RCC 7860 (cell line): ENCODE data around the gene LGALS3BP.
A peak's percentile ranks its signal among the peaks of the same experiment; 100 is the strongest.
"Not testable (repeated sequence)": the region's sequence is repeated elsewhere in the genome, so short reads cannot be mapped to it uniquely, and the experiment has no call there.

Experiments
- DNase-seq: peaks from one replicate; pipeline ENCODE4 v3.0.0-alpha.2; 2015; ENCODE audit warnings: low spot score
- FAIRE-seq: peaks from 2 replicates; lab custom pipeline; 2012; peaks lifted over from hg19 to GRCh38; lab: Jason Lieb, UNC

LGALS3BP gene

DNA sequence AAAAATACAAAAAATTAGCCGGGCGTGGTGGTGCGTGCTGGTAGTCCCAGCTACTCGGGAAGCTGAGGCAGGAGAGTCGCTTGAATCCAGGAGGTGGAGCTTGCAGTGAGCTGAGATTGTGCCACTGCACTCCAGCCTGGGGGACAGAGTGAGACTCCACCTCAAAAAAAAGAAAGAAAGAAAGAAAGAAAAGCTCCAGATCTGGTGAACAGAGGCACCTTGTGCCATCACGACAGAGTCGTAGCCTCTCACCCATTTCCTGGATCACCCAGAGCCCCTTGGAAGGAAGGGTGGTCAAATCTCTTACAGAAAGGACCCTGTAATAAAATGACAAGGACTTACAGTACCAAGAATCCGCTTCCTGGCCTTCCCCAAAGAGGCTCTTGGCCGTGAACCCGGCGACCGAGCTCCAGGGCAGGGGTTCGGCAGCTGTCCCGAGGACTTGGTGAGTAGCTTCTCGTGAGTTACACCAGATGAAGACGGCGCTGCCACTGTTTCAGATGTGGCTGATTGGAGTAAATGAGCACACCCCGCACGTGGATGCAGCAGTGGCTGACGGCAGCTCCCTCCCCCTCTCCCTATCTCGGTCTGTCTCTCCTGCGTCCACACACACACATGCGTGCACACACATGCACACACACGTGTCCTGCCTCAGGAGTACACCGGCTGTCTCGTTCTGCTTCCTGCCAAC is 13.5 kb downstream of the LGALS3BP start:
- DNase-seq (no peak), FAIRE-seq (no peak)

DNA sequence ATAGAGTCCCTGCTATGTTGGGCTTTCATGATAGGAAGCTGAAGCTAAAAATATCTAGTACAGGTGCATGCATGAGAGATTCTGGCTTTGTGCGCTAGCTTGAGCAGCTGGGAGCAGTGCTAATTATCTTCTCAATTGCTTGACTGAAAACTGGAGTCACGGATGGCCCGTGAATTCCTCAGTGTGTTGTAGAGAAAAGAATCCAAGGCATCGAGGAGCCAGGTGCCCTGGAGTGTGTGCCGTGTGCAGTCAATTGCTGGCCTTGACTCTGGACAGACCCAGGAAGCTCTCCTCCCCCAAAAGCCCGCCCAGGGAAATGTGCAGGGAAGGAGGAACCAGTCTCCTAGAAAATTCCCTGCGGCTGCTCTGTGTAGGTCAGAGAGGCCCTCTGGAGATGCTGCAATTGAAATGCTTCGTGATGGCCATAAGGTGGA is 14.2 kb downstream of the LGALS3BP start:
- DNase-seq = no peak
- FAIRE-seq = no peak

DNA sequence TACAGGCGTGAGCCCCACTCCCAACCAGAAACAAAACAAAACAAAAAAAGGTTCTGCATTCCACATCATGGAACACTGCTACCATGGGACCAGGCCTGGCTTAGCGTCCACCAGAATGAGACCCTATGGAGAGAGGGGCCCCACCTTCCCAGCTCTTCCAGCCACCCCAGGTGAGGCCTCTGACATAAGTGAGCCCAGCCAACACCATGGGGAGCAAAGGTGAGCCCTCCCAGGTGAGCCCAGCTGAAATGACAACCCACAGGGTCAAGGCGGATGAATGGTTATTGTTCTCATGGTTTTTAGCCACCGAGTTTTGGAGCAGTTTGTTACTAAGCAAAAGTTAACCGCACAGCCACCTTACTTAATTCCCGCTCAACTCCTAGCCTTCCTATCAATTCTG is 16.3 kb downstream of the LGALS3BP start:
- no peak for DNase-seq
- no peak for FAIRE-seq

DNA sequence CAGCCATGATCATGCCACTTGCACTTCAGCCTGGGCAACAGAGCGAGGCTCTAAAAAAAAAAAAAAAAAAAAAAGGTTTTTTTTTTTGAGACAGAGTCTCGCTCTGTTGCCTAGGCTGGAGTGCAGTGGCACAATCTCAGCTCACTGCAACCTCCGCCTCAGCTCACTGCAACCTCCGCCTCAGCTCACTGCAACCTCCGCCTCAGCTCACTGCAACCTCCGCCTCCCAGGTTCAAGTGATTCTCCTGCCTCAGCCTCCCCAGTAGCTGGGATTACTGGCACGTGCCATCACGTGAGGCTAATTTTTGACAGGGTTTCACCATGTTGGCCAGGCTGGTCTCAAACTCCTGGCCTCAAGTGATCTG is 16.8 kb downstream of the LGALS3BP start:
- not testable (repeated sequence) for DNase-seq, FAIRE-seq

DNA sequence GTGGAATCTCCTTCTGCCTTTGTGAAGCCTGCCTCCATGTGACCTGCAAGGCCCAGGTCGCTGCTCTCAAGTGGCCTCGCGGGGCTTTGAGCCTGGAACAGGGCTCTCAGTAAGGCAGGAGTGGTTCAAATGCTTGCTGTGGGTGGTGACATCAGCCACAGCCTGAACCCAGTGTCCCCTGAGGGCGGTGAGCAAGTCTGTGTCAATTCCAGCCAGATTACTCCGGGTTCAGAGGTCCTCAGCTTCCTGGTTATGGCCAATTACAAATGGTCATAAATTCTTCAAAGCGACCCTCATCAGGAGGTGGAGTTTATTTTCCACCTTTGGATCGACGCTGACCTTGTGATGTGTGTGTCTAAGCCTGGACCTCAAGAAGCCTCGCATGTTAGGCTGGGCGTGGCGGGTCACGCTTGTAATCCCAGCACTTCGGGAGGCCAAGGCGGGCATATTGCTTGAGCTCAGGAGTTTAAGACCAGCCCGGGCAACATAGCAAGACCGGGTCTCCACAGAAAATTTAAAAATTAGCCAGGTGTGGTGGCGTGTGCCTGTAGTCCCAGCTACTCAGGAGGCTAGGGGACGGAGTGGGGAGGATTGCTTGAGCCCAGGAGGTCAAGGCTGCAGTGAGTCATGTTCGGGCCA is 17.3 kb downstream of the LGALS3BP start:
- DNase-seq (peak; percentile 26), FAIRE-seq (no peak)

DNA sequence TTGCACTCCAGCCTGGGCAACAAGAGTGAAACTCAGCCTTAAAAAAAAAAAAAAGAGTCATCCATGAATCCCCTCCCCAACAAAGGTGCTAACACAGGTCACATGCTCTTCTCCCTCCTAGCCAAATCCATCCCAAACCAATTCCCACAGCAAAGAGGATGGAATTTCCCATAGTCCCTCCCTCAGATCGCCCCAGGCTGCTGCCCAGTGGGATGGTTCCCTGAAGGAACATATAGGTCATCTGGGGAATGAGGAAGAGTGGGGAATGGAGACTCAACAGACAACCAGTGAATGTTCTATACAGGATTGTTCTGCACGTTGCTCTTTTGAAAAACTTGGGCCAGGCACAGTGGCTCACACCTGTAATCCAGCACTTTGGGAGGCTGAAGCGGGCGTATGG is 18.2 kb downstream of the LGALS3BP start:
- no peak for DNase-seq
- no peak for FAIRE-seq

DNA sequence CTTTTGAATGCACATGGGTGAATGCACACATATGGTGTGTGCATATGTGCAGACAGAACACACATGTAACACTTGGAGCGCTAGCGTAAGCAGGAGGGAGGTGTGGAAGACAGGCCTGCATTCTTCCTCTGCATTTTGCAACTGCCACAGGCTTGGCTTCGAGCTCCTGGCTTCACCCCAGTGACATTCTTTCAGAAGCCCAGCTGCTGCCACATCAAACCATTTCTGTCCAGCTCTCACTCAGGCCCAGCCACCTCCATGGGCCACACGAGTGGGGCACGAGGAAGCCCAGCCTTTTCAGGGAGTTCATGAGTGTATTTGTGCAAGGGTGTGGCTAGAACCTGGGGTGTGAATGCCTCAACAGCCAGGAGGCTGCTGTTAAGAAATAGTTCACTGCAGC is 18.8 kb downstream of the LGALS3BP start:
- no peak for DNase-seq
- no peak for FAIRE-seq

DNA sequence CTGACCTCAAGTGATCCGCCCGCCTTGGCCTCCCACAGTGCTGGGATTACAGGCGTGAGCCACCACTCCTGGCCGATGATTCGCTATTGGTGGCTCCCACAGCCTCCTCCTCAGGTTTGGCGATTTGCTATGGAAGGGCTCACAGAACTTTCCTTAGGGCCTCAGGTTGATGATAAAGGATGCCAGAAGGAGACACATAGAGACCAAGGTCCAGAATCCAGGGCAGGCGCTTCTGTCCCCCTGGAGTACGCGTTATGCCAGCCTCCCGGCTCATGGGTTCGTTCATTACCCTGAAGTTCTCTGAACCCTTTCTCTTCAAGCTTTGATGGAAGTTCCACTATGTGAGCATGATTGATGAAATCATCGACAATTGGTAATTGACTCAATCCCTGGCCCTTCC is 19.9 kb downstream of the LGALS3BP start:
- DNase-seq (no peak), FAIRE-seq (no peak)

DNA sequence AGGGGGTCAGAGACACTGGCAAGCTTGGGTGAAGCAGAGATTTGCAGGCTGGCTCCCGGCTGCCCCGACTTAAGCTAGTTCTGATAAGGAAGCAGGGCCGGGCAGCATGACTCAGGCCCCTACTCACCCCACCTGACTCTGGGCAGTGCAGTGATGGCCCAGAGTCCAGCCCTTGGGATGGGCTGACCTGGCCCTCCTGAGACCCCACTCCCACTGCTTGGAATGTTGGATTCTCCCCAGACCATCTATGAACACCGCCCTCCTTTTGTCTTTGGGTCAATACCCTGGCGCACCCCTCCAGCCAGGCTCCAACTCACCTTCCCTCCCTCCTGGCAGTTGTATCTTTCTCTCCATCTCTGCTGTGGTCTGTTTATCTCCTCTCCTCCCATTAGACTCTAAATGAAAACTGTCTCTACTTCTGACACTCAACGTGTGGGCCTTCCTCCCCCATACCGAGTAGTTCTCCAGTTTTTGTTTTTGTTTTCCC is 21.0 kb downstream of the LGALS3BP start:
- DNase-seq (peak; percentile 20), FAIRE-seq (no peak)

DNA sequence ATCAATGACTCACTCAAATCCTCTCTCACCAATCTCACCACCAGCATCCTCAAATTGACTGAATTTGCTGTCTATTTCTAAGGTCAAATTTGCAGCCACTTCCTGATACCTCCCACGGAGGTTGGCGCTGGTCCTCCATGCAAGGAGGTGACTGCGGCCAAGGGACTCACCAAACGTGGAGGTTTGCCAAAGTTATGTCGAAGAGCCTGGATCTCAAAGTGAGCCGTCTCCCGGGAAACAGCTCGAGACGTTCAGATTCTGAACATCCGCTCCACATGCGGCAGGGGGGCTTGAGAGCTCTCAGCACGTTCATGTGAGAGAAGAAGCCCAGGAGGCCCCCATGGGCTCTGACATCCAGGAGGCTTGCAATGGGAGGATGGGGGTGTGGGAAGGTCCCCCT is 22.6 kb downstream of the LGALS3BP start:
- FAIRE-seq (peak; percentile 7), DNase-seq (peak; percentile 51)

DNA sequence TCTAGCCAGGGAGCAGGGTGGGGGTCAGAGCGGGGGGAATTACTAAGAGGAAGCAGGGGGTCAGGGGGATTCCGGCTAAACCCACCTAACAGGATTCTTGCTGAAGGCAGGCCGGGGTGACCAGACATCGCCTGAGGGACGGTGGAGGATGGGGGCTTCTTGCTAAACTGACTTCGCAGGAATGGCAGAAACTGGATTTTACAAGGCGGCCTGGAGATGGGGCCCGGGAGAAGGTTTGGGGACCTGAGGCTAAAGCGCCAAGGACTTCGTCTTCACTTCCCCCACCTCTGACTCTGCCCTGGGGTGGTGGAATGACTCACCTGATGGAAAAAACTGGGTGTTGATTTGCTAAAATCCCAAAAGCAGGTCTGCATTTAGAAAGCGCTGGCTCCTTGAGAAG is 23.5 kb downstream of the LGALS3BP start:
- DNase-seq (no peak), FAIRE-seq (no peak)

DNA sequence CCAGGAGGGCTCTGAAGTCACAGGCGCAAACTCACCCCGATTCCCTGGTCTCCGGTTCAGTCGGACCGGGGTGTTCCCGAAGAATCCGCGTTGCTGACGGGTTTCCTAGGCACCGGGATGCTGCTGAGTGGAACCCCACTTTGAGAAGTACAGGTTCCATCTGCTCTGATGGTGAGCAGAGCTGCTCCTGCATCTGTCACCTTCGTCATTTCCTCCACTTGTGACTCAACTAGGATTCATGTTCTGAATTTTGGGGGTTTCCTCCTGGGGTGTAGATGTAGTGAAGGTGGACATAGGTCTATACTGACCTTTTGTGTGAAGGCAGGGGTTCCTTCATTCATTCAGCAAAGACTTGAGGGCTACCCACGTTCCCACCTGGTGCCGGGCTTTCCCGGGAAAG is 25.0 kb downstream of the LGALS3BP start:
- FAIRE-seq (no peak), DNase-seq (no peak)

DNA sequence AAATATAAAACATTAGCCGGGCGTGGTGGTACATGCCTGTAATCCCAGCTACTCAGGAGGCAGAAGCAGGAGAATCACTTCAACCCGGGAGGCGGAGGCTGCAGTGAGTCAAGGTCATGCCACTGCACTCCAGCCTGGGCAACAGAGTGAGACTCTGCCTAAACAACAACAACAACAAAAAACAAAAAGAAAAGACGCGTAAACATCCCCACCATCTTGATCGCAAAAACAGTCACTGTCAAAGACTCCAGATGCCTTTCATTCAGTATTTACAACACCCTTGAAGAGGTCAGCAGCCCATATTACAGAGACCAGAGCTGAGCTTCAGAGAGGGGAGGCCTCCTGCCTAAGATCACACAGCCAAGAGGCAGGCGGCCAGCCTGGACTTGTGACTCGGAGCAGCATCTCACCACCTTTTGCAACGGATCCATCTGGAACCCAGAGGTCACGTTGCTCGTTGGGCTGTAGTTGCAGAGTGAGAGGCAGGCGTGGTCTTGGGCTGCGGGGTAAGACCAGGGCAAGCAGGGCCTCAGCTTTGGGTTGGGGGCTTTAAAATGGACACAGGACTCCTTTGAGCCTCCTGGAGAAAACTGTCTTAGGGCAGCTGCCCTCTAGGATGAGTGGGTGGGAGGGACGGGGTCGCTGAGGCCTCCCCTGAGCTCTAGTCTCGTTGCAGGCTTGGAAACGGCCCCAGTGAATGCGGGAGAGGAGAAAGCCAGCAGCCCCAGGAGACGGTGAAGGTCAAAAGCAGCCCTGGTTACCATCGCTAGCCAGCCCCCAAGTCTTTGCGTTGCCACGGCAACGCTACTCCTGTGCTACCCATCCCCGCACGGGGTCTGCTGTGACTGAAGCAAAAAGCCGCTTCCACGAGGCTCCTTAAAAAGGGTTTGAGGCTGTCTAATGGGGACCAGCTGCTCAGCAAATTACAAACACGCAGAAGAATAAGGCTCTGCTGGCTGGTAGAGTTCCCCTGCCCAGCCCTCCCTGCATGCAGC is 26.1 kb downstream of the LGALS3BP start:
- no peak for FAIRE-seq
- DNase-seq = no peak

DNA sequence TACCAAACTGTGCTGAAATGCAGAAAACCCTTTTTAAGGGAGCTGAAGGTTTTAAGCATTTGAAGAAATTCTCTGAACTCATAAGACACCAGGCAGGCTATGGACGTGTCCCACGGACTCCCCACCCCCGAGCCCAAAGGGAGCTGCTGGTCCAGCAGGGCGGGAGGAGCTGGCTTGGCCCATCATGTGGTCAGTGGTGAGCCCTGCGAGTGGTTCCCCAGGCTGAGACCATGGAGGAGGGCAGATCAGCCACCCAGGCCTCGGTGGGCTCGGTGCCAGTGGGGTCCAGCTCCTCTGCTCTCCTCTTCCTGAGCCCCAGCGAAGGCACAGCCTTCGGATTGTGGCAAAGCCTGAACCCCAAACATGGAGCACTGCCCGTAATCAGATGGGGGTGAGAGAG is 27.0 kb downstream of the LGALS3BP start:
- no peak for DNase-seq
- FAIRE-seq = no peak

DNA sequence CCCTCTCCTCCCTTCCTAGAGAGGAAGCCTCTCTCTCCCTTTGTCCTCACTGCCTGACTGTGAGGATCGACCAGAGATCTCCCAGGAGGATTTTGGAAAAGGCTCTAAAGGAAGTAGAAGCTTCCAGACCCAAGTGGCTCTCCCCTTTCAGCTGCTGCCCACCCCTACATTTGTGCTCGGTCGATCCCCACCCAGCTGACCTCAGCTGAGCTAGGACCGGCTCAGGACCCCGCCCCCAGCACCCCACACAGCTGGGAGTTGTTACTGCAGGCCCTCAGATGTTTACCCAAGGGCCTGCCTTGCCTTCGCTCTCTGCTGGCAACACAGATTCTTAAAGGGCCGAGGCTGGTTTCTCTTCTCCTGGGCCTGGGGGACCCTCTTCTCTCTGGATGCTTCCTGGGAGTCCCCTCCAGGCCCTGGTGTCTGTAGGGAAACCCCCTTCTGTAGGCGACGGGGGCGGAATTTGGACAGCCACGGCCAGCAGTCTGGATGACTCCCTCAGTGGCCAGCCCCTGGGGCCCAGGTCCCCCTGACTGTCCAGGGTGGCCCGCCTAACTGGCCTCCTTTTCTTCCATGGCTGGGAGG is 27.7 kb downstream of the LGALS3BP start:
- FAIRE-seq (no peak), DNase-seq (no peak)

DNA sequence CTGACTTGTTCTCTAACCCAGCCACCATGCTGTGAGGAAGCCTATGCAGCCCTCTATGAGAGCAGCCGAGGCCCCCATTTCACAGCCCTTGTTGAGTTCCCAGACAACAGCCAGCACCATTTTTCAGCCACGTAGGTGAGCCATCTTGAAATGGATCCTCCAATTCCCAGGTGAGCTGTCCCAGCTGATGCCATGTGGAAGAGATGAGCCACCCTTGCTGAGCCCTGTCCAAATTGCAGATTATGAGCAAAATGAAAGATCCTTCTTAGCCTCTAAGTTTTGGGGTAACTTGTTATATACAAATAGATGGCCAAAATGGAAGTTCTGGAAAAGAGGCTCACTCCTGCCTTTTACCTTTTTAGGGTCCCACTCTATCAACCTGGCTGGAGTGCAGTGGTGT is 28.9 kb downstream of the LGALS3BP start:
- FAIRE-seq (no peak), DNase-seq (no peak)

DNA sequence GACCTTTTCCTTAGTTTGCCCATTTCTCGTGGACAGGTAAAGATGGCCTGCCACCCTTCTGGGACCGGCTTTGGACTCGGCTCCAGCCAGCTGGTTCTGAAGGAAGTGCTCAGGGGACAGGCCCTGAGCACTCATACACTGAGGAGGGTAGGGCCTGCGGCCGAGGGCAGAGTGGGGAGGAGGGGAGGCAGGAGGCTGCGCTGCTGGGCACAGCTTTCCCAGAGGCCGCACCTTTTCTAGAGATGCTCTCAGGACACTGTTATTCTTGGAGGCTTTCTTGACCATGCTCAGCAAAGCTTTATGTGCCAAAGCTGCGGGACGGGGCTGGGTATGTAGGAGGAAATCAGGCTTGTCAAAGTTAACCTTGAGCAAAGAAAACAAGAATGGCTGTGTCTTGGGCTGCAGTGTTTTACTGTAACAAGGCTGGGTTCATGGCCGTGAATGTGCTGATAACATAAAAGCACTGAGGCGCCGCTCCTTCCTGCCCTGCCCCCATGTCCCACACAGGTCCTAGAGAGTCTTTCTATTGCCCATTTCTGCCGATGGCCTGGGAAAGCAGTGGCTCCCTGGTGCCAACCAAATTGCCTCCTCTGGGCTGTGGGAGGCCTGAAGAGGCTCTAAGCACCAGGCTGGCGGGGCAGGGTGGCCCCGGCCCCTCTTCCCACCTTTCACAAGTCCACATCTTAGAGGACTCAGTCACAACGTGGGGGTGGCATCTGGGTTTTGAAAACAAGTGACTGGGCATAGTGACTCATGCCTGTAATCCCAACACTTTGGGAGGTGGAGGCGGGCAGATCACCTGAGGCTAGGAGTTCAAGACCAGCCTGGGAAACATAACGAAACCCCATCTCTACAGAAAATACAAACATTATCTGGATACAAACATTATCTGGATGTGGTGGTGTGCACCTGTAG is 32.2 kb downstream of the LGALS3BP start:
- no peak for FAIRE-seq
- DNase-seq = no peak

DNA sequence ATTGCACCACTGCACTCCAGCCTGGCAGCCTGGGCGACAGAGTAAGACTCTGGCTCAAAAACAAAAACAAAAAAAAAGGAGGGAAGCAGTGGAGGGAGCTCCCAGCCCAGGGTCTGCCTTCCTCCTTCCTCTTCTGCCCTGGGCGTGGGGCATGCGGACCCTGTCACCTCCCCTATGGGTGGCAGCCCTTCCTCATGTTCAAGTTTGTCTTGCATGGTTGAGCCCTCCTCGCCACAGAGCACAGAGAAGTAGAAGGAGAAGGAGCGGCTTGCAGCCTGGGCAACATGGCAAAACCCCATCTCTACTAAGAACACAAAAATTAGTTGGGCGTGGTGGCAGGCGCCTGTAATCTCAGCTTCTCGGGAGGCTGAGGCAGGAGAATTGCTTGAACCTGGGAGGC is 33.1 kb downstream of the LGALS3BP start:
- FAIRE-seq (no peak), DNase-seq (no peak)

DNA sequence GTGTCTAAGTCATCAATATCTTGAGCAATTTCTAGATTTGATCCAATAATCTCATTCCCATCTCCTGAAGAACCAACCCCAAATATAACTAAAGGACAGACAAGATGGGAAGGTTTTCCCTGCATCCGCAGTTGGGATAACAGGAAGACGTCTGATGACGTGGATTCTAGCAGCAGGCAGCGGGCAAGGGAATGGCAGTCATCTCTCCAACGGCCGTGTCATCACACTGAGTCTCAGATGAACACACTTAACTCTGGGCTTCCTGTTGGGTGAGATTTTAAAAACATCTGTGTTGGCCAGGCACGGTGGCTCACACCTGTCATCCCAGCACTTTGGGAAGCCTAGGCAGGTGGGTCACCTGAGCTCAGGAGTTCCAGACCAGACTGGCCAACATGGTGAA is 33.6 kb downstream of the LGALS3BP start:
- no peak for DNase-seq
- no peak for FAIRE-seq

DNA sequence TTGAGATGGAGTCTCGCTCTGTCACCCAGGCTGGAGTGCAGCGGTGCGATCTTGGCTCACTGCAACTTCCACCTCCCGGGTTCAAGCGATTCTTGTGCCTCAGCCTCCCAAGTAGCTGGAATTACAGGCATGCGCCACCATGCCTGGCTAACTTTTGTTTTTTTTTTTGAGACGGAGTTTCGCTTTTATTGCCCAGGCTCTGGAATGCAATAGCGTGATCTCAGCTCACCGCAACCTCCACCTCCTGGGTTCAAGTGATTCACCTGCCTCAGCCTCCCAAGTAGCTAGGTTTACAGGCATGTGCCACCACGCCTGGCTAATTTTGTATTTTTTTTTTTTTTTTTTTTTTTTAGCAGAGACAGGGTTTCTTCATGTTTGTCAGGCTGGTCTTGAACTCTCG is 34.3 kb downstream of the LGALS3BP start:
- not testable (repeated sequence) for DNase-seq, FAIRE-seq
